Activated CD8-positive, alpha-beta memory T cell treated with anti-CD3 and anti-CD28 coated beads for 48 hours (primary cell): ENCODE results near the gene HSDL1.

ENCODE experiments used
- DNase-seq, 3 experiments: peaks; one replicate each; pipeline ENCODE4 v3.0.0-alpha.2; 2020; ENCODE audit warnings: low read depth in 2 of 3, low spot score in 2 of 3

The HSDL1 gene

DNA sequence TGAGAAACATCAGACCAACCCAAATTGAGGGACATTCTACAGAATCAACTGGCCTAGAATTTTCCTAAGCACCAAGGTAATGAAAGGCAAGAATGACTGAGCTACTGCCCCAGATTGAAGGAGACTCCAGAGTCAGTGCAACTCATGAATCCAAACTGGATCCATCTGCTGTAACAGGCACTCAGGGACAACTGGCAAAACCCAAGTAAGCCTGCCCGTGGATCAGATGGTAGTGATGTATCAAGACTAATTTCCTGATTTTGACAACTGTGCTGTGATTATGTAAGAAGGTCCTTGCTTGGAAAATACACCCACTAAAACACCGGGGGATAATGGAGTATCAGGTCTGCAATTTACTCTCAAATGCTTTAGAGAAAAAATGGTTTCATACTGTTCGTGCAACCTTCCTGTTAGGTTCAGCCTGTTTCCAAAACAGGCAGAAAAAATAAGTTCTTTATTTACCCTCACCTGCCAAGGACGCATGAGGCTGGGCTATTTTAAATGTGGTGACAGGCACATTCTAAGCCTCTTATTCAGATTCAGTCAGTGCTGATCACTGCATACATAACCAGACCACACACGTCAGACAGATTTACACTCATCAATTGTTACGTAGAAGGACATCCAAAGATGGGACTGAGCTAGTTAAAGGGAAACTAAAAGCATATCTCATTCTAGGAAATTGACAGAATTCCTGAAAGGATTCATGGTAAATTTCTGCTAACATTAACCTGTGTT lies 35.2 kb downstream of the HSDL1 start:
- no peak for DNase-seq

DNA sequence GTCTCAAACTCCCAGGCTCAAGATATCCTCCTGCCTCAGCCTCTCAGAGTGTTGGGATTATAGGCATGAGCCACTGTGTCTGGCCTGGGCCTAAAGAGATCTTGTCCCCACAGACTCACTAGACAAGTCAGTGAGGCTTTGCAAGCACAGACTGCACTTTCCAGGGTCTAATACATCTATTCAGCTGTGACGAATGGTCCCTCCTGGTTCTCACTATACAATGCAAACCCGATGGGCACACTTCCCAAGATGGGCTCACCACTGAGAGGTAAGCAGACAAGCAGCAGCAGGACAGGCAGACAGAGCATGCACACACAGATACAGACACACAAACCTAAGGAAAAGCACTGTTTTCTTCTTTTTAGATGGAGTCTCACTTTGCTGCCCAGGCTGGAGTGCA lies 37.1 kb downstream of the HSDL1 start:
- no peak for DNase-seq

DNA sequence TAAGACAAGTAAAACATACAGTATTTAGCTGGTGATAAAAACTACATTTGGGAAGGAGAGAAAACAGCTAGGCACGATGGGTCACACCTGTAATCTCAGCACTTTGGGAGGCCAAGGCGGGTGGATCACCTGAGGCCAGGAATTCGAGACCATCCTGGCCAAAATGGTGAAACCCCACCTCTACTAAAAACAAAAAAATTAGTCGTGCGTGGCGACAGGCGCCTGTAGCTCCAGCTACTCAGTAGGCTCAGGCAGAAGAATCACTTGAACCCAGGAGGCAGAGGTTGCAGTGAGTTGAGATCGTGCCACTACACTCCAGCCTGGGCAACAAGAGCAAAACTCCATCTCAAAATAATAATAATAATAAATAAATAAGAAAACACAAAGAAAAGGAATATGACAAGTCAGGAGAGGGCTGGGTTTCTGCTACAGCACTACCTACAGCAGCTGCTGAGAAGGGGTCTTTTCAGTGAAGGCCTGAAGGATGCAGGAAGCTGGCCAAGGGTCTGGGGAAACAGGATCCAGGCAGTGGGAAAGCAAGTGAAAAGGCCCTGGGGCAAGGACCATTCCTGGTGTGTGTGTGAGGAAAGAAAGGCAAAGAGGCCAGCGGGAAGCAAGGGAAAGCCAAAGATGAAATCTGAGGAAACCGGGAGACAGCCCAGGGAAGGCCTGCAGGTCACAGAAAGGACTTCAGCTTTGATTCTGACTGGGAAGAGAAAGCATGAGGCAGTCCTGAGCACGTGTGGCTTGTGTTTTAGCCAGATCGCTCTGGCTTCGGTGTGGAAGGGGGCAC lies 38.8 kb downstream of the HSDL1 start:
- no peak for DNase-seq

DNA sequence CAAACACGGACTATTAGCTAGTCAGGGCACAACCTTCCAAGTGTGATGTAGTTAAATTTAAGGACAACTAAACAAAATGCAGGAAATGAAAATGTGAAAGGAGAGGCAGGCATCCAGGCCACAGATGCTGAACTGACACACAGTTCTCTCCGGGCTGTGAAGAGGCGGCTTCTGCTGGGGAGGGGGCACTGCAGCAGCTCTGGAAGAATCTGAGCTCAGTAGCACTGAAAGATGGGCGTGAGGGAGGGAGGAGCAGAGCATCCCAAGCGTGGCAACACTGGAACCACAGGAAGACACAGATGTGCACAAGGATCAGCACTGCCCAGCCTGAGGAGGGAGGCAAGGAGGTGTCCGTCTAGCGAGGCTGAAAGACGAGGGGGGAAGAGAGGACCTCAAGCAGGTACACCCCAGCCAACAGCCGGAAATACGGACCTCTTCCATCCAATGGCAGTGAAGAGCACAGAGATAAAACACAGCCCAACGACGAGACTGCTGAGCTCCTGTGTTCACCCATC lies 39.6 kb downstream of the HSDL1 start:
- no peak for DNase-seq

DNA sequence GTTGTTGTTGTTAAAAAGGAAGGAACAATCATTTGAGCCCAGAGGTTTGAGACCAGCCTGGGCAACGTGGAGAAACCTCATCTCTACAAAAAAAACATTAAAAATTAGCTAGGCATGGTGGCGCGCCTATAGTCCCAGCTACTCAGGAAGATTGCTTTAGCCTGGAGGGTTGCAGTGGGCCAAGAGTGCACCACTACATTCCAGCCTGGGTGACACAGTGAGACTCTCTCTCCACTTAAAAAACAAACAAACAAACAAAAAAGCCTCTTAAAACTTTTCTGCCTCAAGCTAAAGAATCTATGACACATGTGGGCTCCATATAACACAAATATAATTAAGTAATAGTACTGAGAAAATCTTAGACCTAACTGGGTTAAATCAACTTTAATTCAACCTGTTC lies 40.7 kb downstream of the HSDL1 start:
- DNase-seq = no peak

DNA sequence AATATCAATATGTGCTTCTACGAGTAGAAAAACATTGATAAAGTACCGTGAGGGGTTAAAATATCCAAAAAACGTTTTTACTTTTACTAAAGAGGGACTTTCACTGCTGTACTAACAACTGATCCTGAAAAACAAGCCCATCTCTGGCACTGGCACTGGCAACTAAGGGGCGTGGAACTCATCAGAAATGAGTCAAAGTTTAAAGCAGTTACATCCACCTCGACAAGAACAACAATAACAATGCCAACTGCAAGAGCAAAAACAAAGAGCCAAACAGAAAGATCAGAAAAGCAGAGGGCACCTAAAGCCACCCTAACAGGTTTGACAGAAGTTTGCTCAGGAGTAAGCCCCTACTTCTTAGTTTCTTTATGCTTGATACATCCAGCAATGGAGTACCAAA lies 41.3 kb downstream of the HSDL1 start:
- no peak for DNase-seq

DNA sequence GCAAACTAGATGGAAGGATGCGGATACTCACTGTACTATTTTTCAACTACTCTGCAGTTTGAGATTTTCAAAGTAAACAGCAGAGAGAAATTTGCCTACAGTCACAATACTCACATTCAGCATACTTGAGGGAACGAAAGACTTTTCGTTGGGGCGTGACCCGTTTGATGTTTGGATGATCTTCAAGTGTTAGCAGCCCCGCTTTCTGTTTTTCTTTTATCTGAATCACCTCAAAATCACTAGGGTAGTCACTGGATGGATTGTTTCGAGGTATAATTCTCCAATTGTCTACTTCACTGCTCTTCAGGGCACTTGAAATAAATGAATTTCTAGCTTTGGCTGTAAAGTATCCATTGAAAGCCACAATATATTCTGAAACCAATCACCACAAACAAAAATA lies 46.0 kb downstream of the HSDL1 start:
- DNase-seq = no peak

DNA sequence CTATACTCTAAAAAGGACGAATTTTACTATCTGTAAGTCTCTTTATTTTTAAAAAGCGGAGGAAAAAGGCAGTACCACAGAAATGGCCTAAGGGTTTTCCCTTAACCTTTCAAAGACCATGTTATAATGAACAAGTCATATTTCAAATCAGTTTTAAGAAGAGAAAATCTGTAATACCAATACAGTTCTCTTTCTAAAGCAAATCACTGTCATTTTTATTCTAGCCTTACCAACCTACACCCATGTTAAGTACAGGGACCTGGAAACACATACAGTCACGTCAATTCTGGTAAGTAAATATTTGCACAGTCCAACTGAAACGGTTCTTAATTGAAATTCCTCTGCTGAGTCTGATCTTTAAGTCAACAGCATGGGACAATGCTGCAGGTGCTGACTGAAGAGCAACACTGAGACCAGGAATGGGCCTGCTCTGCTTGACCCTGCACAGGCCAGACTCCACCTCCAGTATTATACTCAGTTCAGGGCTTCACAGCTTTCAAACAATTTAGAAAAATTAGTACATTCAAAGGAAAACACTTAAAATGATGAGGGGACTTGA lies 48.5 kb downstream of the HSDL1 start:
- no peak for DNase-seq

DNA sequence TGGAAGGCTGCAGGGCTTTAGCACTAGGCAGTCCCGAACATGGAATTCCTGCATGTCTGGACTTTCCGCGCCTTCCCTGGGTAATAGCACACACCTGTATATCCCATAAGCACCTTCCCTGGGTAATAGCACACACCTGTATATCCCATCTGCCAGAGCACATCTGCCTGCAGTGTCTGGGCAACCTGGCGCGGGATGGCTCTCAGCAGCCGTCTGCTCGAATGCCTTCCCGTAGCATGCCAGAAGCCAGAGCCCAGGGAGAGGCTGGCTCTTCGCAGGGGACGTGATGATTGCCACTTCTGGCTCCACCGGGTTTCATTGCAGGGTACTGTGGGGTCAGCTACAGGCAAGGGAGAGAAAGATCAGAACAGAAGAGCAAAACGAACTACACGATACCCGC lies 49.5 kb downstream of the HSDL1 start:
- DNase-seq = no peak

DNA sequence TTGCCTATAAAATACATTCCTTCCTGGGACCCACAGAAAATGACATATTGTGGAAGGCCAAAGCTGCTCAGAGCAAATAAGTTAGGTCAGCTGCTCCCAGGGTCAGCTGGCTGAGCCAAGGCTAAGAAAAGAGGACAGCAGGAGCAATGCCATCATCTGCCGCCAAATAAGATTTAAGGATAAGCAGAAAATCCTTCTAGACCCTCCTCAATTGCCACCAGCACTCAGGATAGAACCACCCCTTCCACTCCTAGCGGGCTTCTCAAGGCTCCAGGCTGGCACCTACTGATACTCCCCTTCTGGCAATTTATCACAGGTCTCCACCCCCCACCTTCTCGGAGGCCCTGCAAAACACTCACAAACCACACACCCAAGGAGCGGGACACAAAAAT lies 51.1 kb downstream of the HSDL1 start:
- no peak for DNase-seq

DNA sequence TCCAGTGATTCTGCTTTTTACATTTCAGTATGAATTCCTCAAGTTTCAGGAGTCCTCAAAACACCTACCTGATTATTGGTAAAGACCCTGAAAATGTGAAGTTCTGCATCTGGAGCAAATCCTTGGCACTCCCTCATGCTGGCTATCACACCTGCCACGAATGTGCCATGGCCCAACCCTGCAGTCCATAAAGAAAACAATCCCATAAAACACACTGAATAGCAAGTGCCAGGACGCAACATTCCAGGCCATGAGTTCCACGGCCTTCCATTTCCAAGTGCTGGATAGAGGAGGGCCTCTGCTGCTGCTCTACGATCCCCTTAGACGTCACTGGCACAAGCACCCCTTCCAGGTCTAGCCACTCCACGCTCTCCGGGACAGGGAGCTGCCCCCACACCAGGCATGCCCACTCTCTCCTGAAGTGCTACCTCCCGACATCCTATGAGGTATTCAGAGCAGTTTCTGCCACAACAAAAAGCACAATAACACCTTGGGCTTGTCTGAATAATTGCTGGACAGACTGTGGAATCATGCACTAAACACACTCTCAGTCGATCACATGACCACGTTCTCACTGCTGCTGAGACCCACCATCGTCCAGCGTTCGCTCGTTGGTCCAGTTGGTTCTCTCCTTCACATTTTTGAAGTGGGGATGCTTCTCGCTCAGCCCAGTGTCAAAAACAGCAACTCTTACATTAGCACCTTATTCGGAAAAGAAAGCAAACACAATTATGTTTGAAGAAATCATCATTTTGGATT lies 51.7 kb downstream of the HSDL1 start:
- DNase-seq = no peak

DNA sequence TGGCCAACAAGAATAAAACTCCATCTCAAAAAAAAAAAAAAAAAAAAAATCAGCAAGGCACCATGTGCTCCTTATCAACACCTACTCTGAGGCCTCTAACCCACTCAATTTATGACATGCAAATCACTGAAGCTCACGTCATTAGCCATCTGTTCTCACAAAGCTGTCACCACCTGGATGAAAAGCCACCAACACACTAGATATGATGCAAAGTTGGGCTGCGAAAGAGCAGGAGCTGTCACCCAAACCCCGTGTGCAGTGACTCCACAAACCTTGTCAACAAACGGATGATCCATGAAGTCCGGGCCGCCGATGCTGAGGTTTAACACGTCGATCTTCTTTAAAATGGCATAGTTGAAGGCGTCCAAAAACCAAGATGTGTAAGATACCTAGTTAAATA lies 53.5 kb downstream of the HSDL1 start:
- DNase-seq = no peak

DNA sequence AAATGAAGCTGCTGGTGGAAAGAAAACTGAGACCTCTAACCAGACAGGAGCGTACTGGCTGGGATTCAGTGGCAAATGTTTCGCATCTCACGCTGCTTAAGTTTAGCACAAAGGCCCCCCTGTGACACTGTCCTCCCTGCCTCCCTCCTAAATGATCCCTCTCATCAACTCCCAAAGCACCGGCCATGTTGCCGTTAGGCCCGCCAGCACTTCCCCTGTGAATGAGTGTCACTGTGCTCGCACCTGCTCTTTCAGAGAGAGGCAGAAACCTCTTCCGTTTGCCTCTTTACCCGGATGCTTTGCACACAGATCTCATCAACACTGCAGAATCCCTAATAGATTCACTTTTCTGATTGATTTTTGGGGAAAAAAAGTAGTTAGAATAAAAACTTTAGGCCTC lies 54.8 kb downstream of the HSDL1 start:
- no peak for DNase-seq

DNA sequence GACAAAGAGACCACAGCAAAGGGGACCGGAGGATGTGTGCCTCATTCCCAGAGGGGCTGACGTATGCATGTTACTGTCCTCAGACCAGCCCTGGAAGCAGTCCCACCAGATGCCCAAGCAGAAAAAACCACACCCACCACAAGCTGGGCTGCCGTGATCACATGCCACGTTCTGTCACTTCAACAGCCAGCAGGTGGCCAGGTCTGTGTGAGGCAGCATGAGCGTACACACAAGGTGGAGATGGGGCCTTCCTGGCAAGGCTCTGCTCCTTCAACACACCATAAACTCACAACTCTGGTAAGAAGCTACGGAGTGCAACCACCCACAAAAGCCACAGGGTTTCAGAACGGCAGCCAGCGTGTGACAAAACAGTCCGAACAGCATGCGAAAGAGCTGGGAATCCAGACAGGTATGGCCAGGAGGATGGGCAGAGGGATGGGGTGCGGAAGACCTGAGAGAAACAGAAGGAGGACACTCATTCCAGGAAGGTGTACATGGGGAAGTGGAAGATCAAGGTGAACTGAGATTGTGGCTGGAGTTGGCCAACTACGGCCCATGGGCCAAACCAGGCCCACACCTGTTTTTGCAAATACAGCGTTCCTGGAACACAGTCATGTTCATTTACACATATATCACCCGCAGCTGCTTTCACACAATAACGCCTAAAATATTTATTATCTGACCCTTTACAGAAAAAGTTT lies 56.1 kb downstream of the HSDL1 start:
- DNase-seq = peak in 2 of 3 experiments; percentile 14 to 24

DNA sequence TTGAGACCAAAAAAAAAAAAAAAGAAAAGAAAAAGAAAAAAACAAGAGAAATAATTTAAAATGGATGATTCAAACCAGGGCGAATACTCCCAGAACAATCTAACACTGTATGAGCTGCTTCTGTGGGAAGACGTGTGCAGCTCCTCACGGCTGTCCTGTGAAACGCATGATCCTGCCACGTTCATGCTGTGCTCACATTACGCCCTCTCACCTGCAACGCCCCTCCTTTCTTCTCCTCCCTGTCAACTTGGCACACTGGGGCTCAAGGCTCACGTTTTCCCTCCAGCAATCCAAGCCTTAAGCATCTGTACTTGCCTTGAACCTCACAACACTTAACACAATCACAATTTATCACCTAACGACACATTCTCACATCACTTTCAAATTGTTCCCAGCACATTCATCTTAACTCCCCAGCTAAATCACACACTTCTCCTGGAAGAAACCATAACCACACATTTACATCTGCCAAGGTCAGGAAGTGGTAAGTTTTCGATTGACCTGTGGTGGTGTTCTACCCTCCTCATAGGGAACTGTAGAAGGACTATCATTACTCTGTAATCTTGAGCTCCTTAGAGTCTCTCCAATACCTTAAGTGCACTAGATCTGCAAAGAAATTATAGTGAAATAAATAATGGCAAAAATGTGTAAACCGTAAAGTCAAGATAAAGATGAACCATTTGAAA lies 57.4 kb downstream of the HSDL1 start:
- DNase-seq = no peak

DNA sequence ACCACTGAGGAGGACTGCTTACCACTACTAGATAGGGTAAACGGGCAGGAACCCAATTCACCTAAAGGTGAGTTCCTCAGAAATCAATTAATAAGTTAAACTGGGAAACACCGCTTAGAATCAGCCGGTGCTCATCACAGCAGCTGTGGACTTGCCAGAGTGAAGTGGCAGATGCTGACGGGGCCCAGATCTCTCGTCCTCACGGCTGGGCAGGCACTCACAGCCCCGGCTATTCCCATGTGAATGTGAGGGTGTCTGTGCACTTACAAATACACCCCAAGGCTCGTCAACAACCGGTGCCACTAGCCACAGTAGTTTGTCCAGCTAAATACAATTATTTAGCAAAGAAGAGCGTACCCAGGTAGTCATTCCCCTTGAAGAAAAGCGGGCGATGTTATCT lies 58.0 kb downstream of the HSDL1 start:
- DNase-seq = no peak

DNA sequence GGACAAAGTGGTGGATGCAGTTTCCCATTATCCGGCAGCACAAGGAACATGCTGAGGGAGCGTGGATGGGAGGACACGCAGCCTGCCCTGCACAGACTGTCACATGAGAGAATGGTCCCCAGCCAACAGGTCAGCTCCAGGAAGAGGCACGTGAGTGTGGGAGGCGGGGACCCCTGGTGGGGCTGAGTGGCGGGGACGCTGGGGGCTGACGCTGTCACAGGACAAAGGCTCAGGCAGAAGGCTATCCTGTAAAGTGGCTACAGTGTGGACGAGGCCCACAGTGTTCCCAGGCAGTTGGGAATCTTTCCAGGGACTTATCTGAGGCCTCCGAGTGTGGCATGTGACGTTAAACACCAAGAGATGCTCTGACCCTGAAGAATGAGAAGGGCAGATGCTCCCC lies 58.6 kb downstream of the HSDL1 start:
- no peak for DNase-seq

DNA sequence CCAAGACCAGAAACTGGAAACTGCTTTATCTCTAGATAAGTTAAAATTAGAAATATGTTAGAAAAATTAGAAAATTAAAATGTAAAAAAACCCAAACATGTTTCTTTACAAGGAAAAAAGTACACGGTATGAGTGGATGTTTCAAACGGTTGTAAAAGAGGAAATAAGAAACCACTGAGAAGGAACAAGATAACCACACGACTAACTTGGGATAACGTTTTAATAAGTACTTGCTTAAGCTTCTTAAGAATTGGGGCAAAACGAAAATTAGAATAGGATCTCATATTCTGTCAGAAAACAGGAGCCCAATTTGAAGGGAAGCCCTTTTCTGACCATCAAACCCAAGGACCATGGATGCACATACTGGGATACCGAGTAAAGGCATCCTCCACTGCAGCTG lies 59.2 kb downstream of the HSDL1 start:
- DNase-seq = no peak

DNA sequence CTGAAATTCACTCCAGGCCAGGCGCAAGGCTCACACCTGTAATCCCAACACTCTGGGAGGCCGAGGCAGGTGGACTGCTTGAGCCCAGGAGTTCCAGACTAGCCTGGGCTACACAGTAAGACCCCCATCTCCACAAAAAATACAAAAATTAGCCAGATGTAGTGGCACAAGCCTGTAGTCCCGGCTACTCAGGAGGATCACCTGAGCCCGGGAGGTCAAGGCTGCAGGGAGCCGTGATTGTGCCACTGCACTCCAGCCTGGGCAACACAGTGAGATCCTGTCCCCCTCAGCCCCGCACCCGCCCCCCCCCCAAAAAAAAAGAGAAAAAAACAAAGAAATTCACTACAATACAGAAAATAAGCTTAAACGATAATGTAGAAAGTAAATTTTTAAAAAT lies 59.7 kb downstream of the HSDL1 start:
- DNase-seq = no peak

DNA sequence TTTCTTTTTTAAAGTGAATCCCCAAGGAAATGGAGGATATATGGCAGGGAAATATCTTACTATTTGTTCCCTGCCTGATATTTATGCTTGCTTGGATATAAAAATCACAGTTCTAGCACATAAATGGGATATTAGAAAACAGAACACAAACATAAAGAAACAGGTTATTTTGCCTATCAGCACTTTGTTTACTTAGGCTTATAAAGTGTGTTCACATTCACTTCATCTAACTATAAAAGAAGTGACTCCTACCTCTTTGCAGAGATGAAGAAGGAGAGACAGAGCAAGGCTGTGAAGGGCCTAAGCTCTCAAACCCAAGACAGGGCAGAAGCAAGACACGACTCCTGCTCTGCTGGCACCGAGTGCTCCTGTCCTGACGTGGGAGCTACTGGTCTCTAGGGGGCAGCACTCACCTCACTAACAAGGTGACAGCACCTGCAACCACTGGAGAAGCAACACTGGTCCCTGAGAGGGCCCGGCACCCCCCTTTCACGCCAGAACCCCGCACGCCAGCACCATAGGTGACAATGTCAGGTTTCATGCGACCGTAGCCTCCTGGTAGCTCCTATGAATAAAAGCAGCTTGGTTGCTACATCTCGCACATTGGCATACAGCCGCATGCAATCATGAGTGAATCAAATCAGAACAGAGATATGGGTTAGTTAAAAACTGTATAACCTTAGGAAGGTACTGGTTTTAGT lies 60.3 kb downstream of the HSDL1 start:
- peak in 2 of 3 experiments; percentile 27 to 32 for DNase-seq
